ENCODE data around the gene ZHX3.

ZHX3 gene

GRCh38 chr20:41140226-41141133, 177.1 kb downstream of the ZHX3 start:
- DNase-seq (ENCODE audit: low read depth), result no peak
- TF ChIP-seq CTCF (IDR thresholded peaks at IDR 0.05; ENCODE audit: insufficient read depth, low read depth, low read length, missing control alignments), result no peak
- H3K4me3 ChIP-seq (ENCODE audit: low read length), result no peak overlapping the region

- no peak for DNase-seq (ENCODE audit: low read depth)
- peak overlapping the region; percentile 65 for H3K4me3 ChIP-seq (ENCODE audit: low read length)
- no peak for TF ChIP-seq CTCF (IDR thresholded peaks at IDR 0.05; ENCODE audit: insufficient read depth, low read depth, low read length, missing control alignments)
Observed at GRCh38 chr20:41139227-41140093, 178.1 kb downstream of the ZHX3 start.

GRCh38 chr20:41138475-41139226, 178.9 kb downstream of the ZHX3 start:
- peak overlapping the region; percentile 65 for H3K4me3 ChIP-seq (ENCODE audit: low read length)
- DNase-seq (ENCODE audit: low read depth), result no peak
- TF ChIP-seq CTCF (IDR thresholded peaks at IDR 0.05; ENCODE audit: insufficient read depth, low read depth, low read length, missing control alignments), result no peak

- no peak for TF ChIP-seq CTCF (IDR thresholded peaks at IDR 0.05; ENCODE audit: insufficient read depth, low read depth, low read length, missing control alignments)
- no peak for DNase-seq (ENCODE audit: low read depth)
- H3K4me3 ChIP-seq (ENCODE audit: low read length), result peak overlapping the region; percentile 65
Observed at GRCh38 chr20:41137614-41138474, 179.7 kb downstream of the ZHX3 start.

GRCh38 chr20:41136680-41137613, 180.6 kb downstream of the ZHX3 start, which contains the start of gene PLCG1:
Gene PLCG1, plus strand, starts transcription at chr20:41137543. Its CDS starts 99 bp downstream, at chr20:41137642.
- TF ChIP-seq CTCF (IDR thresholded peaks at IDR 0.05; ENCODE audit: insufficient read depth, low read depth, low read length, missing control alignments), result no peak
- peak within 1 kb of the TSS; percentile 65 for H3K4me3 ChIP-seq (ENCODE audit: low read length)
- DNase-seq (ENCODE audit: low read depth), result peak; percentile 90

Measured in epithelial cell of esophagus (primary cell).